HG03097 (cell line): ENCODE measurements around the gene RASAL2.
"Not testable (repeated sequence)": the region's sequence is repeated elsewhere in the genome, so short reads cannot be mapped to it uniquely, and the experiment has no call there.

Experiments used
- ATAC-seq: cut with Tn5 transposase; IDR thresholded peaks from one replicate; pipeline ENCODE4 v1.9.1; 2021; ENCODE audit not compliant: unreplicated experiment, low FRiP score

RASAL2 gene

DNA sequence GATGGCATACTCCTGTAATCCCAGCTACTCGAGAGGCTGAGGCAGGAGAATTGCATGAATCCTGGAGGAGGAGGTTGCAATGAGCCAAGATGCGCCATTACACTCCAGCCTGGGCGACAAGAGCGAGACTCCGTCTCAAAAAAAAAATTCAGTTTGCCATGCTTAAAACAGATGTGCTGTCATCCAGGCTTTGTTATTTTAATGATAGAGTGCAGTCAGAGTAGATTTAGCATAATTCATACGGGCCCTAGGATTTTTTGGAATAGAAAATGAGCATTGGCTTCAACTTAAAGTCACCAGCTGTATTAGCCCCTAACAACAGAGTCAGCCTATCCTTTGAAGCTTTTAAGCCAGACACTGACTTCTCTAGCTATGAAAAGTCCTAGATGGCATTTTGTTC lies 124.6 kb downstream of the RASAL2 start:
- ATAC-seq: no peak

DNA sequence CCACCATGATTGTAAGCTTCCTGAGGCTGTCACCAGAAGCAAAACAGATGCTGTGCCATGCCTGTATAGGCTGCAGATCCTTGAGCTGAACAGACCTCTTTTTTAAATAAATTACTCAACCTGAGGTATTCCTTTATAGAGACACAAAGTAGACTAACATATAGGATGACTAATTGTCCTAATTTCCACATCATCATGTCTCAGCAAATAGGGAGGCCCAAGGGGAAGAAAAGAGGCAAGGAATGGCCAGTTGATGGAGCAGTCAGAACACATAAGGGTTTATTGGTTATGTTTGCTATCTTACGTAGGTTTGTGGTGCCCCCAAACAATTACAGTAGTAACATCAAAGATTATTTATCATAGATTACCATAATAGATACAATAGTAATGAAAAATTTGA lies 126.2 kb downstream of the RASAL2 start:
- no peak for ATAC-seq

DNA sequence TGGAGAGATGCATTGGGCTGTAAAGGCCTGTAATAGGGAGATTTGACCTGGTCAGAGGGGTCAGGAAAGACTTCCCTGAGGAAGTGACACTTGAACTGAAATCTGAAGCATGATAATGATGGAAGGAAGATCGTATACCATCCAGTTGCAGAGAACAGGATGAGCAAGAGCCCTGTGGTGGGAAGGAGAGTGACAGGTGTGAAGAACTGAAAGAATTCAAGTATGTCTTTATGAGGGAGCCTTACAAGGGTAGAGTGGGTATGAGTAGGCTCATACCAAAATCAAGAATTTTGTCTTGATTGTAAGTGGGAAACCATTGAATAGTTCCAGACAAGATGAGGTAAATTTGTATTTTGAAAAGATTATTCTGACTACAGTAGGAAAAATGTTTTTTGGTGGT lies 129.4 kb downstream of the RASAL2 start:
- ATAC-seq: no peak

DNA sequence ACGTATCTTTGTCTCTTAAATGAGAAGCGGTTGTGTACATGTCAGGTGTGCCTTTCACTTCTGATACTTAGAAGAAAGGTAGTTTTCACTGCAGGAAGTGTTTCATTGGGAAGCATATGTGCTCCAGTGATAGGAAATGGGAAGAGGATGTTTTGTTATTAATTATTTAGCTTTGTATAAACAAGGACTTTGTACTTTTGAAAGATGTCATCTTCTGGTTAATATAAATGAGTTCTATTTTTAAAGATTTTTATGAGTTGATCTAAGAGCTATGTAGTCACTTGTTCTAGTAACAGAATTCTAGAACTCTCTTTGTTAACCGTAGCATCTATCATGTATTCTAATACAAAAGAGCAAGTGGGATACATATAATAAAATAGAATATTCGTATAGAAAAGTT lies 130.5 kb downstream of the RASAL2 start:
- ATAC-seq: no peak

DNA sequence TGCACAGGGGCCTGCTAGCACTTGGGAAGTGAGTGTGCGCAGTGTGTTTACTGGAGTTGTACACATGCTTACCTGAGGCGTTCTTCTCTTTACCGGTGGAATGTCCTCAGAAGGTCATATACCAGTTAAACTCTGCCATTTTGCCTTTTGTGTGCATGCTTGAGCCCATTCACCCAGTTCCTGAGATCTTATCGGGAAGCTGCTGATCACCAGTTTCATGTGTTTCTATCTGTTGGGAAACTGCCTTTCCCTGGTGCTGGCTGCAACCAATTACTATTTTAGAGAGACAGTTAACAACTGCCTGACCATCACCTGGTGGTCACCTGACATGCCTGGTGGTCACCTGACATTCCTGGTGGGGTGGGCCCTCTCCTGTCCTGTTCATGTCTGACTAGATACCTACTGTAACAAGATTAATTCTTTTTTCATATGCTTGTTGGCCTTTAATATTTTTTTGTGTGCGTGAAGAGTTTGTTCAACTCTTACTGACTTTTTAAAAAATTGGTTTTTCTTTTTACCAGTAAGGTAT lies 137.0 kb downstream of the RASAL2 start:
- no peak for ATAC-seq

DNA sequence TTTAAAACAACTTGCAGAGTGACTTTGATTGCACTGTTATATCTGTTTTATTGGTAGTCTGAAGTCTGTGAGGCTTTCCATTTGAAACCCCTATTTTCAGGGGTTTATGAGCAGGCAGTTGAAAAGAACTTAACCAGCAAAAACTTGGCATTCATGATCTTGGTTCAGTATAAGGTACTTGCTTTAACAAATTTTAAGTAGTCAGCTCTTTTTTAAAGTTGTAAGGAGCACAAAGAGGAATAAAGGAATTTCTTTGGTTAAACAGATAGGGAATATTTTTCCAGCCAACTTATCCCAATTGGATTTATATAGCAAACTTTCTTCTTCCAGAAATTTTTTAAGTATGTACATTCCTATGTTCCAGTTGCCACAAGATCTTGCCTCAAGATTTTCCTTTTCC lies 138.2 kb downstream of the RASAL2 start:
- ATAC-seq: no peak

DNA sequence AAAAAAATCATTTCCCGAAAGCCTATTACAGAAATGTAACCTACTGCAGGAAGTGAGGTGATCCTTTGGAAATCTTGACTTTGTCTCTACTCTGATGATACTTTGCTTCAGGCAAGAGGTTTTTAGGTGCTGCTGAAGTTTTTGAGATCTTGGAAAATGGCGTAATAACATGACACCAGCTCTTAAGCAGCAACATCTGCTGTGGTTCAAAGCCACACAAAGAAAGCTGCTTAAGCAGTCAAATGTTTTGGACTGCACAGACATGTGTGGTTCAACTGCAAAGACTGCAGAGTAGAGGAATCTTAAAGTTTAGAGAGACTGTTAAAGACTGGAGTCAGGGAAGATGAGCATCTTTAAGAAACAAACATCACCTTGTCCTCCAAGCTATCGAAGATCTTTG lies 139.0 kb downstream of the RASAL2 start:
- no peak for ATAC-seq

DNA sequence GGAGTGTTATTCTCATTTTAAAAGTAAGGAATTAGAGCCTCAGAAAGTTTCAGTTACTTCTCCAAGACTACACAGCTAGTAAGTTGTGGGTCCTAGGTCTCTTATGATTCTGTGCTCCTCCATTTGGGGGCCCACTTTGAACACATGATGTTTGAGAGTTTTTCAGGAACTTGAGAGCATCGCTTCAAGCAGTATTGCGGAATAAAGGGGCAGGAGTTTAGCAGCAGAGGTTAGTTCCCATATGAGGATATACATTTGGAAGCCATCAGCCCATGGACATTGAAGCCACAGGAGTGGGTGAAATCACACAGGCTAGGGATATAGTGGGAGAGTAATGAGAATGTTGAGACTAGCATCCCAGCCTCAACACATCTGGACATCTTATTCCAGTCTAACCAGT lies 143.2 kb downstream of the RASAL2 start:
- ATAC-seq: no peak

DNA sequence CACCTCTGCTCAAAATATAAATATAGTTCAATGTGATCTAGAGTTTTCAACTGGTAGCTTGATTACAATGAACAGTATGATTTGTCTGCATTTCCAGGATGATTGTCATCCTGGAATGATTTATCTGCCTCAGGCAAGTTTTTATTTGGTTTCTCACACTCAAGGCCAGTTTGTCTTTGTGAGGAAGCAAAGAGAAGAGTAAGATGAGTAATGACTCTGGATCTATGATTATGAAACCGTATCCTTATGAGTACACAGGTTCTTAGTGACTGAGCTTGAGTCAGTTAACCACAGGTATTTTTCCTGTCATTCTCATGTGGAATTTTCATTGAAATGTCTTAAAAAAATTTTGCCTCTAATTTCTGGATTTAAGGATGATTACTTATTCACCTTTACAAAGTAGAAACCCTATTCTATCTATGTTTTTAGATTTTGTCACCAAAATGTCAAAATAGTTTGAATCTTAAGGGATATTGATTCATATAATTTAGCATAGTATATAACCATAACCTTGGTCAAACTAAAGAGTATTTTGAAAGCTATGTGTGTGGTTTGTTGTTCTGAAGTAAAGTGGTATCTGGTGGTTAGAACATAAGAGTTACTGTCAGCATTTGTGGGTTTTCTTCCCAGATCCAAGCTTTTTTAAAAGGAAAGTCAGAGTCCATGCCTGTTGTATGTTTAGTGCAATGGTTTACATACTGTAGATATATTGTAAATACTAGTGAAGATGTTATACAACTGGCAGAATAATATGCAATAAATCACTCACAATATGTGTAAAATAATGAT lies 145.0 kb downstream of the RASAL2 start:
- ATAC-seq: no peak

DNA sequence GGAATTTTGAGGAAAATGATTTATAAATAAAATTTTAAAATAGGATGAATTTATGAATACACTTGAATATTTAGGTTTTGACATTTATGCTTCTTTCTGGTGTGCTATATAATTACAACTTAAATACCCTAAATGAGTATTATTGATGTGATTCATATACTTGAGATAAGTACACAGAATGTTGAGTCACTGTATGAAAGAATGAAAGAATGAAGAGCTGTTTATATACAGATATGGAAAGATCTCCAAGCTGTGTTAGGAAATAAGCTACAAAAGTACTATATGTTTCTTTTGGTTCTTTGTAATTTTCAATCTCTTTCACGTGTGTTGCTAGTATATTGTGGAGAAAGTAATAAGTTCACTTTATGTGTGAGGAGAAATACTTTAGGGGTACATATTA lies 147.2 kb downstream of the RASAL2 start:
- no peak for ATAC-seq

DNA sequence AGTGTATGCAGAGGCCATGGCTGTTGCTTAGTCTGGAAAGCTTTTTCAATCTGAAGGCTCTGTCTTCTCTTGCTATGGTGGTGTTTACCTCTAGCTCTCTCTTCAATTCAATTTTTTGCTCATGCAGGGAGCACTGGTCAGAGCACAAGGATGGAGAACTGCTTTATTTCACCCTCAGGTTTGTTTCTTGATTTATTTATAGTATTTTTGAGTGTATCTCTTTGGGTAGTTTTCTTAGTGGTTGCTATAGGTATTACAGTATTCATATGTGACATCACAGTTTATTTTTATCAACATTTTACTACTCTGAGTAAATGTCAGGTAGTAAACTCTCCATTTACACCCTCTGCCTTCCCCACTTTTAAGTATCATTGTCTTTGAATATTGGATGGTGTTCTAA lies 147.9 kb downstream of the RASAL2 start:
- ATAC-seq: no peak

DNA sequence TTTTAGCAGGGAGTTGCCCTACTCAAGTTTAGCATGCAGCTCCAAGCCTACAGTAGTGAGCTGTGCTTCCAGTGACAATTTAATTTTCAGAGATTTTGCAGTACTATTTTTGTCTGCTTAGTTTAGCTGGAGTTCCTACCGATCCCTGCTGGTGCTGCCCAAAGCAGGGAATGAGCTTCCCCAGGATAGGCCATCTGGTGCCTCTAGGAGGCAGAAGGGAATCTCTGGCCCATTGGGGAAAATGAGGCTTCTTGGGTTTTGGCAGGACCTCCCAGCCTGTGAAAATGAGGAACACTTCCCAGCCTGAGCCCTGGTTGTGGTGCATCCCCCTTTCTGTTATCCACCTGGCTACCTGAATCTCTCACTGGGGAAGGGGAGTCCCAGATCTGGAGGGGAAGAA lies 149.2 kb downstream of the RASAL2 start:
- no peak for ATAC-seq

DNA sequence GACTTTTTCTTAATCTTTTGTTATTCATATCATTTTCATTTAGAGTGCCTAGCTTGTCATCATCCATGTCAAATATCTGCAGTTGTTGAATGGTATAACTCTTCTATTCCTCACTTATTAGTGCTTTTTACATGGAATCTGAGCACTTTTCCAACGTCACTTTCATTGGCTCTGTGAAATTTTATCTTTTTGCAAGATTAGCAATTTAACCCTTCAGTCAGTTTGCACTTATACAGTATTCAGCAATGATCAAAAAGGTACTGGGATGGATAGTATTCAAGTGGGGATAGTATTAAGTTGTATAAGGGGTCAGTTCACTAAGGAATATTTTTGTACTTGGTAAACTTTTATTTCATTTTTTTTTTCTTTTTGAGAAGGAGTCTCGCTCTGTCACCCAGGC lies 150.0 kb downstream of the RASAL2 start:
- no peak for ATAC-seq

DNA sequence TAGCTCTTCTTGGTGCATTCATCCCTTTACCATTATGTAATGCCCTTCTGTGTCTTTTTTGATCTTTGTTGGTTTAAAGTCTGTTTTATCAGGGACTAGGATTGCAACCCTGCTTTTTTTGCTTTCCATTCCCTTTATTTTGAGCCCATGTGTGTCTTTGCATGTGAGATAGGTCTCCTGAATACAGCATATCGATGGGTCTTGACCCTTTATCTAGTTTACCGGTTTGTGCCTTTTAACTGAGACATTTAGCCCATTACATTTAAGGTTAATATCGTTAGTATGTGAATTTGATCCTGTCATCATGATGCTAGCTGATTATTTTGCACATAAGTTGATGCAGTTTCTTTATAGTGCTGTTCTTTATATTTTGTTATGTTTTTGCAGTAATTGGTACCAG lies 154.4 kb downstream of the RASAL2 start:
- ATAC-seq: not testable (repeated sequence)

DNA sequence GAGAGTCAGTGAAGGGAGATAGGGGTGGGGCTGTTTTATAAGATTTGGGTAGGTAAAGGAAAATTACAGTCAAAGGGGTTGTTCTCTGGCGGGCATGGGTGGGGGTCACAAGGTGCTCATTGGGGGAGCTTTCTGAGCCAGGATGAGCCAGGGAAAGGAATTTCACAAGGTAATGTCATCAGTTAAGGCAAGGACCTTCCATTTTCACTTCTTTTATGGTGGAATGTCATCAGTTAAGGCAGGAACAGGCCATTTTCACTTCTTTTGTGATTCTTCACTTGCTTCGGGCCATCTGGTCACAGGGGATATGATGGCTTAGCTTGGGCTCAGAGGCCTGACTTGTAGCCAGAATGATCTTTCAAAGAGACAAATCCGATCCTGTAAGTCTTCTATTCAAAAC lies 159.7 kb downstream of the RASAL2 start:
- ATAC-seq: not testable (repeated sequence)

DNA sequence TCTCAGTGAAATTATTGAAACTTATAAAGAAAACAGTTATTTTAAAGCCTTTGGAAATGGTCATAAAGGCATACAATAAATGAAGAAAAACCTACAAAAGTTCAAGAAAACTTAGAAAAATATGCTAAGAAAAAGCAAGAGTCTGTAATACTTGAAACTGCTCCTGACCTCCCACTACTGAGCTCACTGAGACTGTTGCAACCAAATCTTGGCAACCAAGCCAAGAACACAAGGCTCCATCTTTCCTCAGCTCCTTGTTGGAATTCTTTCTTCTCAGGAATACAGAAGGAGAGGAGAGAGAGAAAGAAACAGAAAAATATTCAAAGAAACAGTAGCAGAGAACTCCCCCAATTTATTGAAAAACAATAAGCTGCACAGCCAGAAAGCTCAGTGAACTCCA lies 160.5 kb downstream of the RASAL2 start:
- no peak for ATAC-seq

DNA sequence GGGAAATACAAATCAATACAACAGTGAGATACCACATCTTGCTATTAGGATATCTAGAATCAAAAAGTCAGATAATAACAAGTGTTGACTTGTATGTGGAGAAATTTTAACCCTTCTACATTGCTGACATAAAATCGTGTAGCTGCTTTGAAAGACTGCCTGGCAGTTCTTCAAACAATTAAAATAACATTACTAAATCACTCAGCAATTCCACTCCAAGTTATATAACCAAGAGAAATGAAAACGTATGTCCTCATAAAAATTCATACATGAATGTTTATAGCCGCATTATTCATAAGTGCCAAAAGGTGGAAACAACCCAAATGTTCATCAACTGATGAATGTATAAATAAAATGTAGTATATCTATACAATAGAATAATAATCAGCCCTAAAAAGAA lies 164.6 kb downstream of the RASAL2 start:
- no peak for ATAC-seq

DNA sequence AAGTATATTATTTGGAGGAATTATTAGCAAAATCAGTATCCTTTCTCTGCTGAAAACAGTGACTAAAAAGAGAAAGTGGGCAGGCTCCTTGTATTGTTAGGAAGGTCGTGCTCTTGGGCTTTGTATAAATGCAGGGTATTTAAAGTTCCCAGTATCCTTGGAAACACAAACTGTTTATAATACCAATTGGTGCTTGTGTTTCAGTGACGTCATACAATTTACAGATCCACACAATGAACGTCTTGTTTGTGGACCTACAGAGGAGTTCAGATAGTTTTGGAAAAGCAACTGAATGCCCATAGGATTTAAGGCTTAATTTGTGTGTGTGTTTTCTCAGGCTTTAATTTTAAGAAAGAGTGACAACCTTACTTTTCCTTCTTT lies 168.2 kb downstream of the RASAL2 start:
- no peak for ATAC-seq

DNA sequence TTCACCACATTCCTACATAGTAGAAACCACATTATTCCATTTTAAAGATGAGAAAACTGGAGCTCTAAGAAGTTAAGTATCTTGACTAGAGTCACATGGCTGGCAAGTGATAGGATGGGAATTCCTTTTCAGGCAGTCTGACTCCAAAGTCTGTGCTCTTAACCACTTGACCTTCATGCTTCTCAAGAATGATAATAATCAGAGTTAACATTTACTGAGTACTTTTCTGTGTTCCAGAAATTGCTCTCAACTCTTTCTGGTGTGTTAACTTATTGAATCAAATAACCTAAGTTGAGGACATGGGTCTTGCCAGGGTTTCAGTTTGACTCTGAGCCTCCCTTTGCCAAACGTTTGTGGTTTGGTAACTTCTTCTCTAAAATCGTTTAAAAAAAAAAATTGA lies 169.4 kb downstream of the RASAL2 start:
- ATAC-seq: no peak

DNA sequence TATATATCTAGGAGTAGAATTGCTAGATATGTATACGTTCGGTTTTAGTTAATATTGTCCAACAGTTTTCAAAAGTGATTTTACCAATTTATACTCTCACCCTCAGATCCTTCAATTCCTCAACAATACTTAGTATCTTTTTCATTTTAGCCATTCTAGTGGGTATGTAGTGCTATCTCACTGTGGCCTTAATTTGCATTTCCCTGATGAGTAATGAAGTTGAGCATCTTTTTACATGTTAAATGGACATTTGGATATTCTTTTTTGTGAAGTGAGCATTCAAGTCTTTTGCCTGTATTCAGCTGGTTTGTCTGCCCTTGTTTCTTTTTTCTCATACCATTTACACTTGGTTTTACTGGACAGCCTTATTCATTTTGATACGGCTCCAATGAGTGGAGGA lies 172.2 kb downstream of the RASAL2 start:
- no peak for ATAC-seq

DNA sequence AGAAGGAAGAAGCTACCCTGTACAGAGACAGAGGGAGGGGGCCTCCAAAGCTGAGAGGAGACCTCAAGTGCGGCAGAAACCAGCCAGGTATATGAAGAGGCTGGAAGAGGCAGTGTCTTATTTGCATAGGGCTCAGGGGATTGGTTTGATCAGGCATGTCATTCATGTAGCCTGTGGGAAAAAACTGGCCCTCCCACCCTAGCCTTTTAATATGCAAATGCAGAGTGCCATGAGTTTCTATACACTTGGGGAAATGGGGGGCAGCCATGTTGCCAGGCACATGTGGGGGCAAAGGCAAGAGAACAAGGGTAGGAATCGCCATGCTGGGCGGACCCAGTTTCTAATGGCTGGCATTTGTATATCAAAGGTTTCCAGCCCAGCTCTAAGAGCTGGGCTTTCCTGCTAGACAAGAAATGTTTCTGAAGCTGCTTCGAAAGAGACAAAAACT lies 172.7 kb downstream of the RASAL2 start:
- ATAC-seq: no peak

DNA sequence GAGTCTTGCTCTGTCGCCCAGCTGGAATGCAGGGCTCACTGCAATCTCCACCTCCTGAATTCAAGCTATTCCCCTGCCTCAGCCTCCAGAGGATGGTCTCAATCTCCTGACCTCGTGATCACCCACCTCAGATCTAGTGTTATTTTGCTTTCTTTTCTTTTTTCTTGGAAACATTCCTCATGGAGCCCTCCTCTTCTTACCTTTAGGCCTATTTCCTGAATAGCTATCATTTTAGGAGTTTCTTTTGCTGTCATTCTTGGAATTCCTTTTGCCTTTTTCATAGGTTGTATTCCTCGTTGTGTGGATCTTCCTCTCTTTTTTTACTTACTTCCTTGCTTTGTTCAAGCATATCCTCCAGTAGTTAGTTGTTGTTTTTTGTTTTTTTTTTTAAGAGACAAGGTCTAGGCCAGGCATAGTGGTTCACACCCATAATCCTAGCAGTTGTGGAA lies 173.8 kb downstream of the RASAL2 start:
- no peak for ATAC-seq

DNA sequence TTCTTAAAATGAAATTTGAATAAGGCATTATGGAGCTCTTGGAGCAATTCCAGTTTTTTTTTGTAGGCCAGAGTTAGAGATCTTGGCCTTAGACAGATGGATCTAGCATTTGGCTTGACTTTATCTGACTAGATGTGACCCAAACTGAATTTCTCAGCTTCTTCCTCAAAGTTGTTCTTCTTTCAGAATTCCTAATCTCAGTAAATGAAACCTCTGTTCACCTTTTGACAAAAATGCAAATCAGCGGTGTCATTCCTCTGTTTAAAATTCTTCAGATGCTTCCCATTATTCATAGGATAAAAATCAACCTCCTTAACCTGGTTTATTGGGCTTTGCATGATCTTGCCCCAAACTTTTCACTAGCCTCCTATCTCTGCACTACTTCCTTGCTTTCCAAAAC lies 177.6 kb downstream of the RASAL2 start:
- ATAC-seq: no peak
